EH (cell line): Measurements from ENCODE around the gene KATNB1.

Experiments used
- DNase-seq: peaks from one replicate; pipeline ENCODE4 v3.0.0-alpha.2; 2015; ENCODE audit warnings: low read depth

KATNB1 gene

GRCh38 chr16:57757883-57758282, 22.3 kb downstream of the KATNB1 start:
- DNase-seq, result no peak

DNA sequence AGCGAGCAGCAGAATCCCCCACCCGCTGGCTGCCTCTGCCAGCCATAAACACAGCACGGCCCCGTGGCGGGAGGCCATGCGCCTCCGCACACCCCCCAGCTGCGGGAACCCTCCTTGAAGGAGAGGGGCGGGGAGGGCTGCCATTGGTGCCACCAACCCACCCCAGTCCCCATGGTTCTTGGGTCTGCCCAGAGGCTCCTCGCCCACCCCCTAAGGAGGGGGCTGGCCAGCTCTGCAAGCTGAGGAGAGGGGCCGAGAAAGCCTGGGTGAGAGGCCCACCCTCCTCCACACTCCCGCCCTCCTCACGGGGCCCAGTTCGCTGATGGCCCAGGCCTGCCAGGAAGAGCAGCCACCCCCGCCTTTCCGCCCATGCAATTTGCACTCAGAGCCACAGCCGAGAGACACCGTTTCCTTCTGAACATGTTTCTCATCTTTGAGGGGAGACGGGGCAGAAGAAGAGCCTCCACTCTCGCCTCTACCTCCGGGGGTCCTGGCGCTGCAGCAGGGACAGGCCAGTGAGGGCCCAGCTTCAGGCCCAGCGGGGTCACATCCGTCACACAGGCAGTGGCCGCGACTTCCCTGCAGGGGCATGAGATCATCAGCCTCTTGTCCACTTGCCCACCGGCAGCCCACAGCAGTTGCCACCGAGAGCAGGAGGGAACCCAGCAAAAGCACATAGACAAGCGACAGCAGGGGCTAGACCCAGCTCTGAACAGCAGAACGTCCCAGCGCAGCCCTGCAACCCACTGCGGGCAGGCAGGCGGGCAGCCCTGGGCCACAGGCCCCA, 23.0 kb downstream of the KATNB1 start:
- no peak for DNase-seq

DNA sequence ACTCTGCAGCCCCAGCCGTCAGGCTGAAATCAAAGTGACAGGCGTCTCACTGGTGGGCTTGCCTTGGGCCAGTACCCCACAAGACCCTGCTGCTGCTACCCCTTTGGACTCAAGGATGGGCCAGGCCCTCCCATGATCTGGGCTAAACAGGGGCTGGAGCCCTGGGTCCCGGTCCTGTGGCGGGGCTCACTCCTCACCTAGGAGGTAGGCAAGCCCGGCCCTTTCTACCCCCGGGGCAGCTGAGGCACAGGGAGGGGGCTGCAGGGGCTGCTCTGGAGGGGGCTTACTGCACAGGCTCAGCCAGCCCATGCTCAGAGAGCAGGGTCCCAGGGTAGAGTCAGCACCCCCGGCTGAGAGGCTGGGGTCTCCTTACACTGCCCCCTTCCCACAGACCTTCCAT, 23.6 kb downstream of the KATNB1 start:
- DNase-seq, result no peak

- no peak for DNase-seq
Measured at GRCh38 chr16:57759541-57760356, 24.2 kb downstream of the KATNB1 start.

DNA sequence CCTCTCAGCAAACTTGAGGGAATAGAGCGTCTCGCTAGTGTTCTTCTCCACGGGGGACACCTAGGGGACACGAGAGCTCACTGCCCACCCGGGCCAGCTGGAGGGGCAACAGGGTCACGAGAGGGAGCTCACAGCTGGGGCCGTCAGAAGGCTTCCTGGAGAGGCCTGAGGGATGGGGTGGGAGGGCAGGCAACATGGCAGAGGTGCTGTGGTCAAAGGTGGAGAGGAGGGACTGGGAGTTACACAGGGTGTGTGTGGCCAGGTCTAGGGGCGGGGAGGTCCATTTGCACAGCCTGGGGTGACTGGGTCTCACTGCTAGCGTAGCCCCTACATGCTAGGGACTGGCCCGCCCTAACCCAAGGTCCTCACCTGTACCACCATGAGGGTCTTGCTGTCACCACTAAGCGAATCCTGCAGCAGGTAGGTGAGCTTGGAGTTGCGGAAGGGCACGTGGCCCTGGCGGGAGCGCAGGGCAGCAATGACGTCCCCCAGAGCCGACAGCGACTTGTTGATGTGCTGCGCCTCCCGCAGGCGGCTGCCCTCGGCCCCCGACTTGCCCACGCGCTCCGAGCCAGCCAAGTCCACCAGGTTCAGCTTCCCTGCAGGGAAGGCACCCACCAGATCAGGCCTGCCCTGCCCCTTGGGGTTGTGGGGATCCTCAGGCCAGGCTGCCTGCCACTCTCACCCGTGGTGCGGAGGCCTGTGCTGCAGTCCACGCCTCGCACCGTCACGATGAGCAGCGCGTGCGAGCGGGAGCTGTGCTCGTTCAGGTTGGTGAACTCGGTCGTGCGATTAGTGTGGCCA, 25.0 kb downstream of the KATNB1 start:
- DNase-seq, result no peak

DNA sequence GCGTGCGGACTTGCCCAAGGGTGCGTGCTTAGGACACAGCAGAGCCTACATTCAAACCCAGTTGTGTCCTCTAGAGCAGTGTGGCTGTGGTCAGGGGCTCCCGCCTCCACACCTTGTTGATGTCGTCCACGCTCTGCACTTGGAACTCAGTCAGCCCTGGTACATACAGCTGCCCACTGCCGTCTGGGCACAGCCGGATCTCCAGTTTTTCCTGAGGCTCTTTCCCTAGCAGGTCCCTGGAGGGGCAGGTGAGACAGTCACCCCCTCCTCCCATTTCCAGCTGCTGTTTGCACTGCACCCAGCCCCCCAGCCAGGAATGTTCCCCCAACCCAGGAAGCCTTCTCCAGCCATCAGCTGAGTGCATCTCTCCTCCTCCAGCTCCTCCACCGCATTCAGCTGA, 25.7 kb downstream of the KATNB1 start:
- DNase-seq, result no peak

- DNase-seq, result no peak
Measured at GRCh38 chr16:57761957-57762356, 26.4 kb downstream of the KATNB1 start.

GRCh38 chr16:57762365-57763040, 26.9 kb downstream of the KATNB1 start:
- DNase-seq, result no peak

DNA sequence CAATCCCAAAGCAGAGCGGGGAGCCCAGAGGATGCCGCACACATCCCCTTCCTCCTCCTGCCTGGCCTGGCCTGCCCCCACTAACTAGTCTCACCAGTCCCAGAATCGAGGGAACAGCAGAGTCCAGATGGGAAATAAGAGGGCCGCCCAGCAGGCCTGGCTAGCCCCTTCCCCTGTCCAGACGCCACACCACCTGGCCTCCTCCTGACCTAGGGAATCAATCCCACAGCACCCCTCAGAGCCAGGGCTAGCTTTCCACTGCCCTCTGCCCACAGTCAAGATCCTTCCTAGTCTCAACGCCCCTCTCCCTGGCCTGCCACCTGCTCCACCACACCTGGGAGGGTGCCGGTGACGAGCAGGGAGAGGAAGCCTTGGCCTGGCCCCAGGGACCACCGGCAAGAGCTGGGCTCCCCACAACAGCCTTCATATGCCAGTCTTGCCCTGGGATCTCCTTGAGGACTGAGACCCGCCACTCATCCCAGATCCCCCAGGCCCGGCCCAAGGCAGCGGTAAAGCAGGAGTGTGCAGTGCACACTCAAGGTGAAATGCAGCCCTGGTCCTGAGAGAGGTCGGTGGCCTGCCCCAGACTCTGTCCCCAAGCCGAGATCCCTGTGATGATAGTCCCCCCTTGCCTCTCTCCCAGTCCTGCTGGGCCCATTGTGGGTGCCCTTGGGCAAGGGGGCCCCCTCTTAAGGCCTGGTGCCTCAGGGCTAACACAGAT, 27.9 kb downstream of the KATNB1 start:
- DNase-seq, result no peak

DNA sequence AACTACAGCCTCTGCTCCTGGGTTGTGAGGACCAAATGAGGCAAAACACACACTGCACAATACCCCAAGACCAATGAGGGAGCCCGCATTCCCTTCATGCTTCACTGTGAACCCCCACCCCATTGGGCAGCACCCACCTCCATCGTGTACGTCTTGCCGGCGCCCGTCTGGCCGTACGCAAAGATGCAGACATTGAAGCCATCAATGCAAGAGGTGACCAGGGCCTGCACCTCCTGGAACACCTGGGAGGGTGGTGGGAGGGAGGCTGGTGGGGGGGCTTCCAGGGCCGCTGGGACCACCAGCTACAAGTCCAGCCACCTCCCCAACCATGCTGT, 28.4 kb downstream of the KATNB1 start:
- no peak for DNase-seq

DNA sequence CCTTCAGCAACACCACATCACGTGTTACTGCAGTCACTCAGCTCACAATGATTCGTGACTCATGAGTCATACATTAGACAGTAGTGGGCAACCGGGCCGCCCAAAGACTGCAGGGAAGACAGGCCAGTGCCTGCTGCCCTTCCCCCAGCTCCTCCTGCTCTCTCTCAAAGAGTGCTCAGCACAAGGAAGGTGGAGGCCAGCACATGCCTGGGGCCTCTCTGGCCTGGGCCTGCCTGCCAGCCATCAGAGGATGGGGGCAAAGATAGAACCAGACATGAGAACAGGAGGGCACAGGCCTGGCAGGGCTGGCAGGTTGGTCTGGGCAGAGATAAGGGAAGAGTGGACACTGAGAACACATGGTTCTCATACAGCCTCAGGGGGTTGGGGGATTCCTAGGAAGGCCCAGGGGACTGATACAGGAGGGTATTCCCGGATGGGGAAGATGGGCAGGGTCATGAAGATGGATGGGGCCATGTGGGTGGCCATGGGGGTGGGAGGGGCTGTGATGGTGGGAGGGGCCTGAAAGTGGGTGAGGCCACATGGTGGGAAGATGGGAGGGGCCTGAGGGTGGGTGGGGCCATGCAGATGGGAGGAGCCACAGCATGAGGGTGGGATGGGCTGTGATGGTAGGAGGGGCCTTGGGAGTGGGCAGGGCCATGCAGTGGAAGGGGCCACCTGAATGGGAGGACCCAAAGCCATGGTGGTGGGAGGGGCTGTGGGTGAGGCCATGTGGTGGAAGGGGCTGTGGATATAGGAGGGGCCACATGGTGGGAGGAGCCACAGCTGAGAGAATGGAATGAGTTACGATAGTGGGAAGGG, 29.0 kb downstream of the KATNB1 start:
- peak; percentile 96 for DNase-seq

DNA sequence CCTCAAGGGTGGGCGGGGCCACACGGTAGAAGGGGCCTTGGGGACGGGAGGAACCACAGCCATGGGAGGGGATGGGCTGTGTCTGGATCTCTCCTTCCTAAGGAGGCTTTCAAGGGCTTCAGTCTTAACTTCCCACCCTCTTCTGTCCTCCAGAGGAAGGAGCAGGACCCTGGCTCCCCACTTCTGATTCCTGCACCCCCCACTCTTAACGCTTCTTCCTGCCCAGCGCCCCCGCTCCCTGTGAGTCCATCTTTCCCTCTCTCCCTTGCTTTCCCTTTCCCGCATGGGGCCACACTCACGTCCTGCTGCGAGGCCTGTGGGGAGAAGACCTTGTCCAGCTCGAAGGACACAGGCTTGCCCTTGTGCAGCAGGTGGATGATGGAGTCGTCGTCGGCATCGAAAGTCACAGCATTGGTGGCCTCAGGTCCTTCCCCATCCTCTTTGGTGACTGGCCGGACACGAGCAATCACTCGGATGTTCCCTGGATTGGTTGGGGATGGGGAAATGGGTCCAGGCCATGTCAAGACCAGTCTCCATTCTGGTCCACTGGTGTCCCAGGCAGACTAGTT, 29.7 kb downstream of the KATNB1 start:
- no peak for DNase-seq

DNA sequence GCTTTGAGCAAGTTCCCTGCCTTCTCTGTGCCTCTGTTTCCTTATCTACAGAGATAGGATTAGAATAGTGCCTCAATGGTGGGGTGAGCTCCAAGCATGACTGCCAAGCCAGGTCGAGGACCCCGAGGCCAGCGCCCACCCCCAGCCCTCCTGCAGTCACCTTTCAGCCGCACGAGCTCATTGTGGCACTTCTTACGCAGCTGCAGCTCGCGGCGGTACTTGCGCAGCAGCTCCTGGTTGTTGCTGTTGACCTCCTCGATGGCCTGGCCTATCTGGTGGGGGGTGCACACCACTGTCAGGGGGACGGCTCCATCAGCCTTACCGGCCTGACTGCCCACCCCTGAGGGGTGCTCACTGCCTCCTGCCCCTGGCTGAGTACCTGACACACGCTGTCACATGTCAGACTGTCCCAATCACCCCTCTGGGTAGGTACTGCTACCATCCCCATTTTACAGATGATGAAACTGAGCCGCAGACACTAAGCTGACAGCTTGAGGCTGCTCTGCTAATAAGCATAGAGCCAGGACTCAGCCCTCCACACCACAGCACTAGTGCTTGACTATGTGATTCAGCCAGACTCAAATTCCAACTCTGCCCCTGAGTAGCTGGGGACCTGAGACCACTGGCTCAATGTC, 31.3 kb downstream of the KATNB1 start:
- DNase-seq, result no peak

GRCh38 chr16:57769541-57770145, 34.1 kb downstream of the KATNB1 start:
- no peak for DNase-seq

- no peak for DNase-seq
Measured at GRCh38 chr16:57770361-57770760, 34.8 kb downstream of the KATNB1 start.

DNA sequence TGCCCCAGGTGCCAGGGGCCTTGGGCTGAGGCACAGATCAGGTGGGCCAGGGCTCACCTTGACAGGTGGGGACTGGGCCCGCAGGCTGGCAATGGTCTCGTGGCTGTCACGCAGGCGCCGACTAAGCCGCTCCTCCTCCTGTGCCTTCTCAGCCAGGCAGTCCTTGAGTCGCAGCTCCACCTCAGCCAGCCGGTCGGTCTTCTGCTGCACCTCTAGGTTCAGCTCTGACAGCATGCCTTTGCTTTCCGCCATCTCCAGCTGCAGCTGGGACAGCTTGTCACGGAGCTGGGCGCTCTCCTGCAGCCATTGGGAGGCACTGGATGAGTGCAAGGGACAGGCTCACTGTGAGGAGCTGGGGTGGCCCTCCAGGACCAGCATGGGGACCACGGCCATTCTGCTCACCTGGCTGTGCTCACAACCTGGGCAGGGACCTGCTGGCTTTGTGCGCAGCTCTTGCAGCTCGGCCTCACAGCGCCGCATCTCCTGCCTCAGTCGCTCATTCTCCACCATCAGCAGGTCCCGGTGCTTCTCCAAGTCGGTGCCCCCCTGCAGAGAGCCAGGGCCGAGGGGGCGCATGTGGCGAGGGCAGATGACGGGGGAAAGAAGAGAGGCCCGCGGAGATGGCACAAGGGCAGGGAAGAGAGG, 35.7 kb downstream of the KATNB1 start:
- no peak for DNase-seq

GRCh38 chr16:57773019-57773418, 37.4 kb downstream of the KATNB1 start:
- DNase-seq, result no peak

DNA sequence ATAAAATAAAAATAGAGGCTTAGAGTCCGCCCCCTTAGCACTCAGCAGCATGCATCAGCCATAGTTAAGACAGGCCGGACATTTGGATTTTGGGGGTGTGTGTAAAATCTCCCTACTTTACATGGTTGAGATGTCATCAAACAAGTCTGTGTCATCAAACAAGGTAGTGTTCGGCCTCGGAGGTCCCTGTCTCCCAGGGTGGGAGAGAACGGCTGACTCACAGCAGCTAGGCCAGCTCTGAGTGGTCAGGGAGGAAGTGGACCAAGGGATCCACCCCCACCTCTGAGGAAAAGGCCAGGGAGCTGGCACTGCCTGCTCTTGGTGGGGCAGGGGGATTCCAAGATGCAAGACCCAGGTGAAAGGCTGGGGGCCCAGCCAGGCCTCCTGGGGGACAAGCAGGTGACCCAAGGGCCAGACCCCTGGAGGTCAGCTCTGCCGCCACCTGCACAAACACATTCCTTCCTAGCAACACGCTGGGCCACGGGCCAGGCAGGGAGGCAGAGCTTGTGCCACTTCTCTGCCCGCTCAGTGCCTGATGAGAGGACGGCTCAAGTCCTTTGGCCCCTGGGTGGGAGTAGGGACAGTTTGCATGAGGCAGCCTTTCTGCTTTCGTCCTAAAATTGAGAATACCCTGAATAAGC, 38.2 kb downstream of the KATNB1 start:
- peak; percentile 21 for DNase-seq
